Stimulated activated CD4-positive, alpha-beta T cell treated with anti-CD3 and anti-CD28 coated beads, TNF-alpha, amount 100 ng/mL, for 24 hours (primary cell): Measurements from ENCODE around the gene P4HA1.

Experiments used
- DNase-seq, 3 experiments: peaks; one replicate each; pipeline ENCODE4 v3.0.0-alpha.2; 2020; ENCODE audit warnings: low read depth in 3 of 3

P4HA1 gene

DNA sequence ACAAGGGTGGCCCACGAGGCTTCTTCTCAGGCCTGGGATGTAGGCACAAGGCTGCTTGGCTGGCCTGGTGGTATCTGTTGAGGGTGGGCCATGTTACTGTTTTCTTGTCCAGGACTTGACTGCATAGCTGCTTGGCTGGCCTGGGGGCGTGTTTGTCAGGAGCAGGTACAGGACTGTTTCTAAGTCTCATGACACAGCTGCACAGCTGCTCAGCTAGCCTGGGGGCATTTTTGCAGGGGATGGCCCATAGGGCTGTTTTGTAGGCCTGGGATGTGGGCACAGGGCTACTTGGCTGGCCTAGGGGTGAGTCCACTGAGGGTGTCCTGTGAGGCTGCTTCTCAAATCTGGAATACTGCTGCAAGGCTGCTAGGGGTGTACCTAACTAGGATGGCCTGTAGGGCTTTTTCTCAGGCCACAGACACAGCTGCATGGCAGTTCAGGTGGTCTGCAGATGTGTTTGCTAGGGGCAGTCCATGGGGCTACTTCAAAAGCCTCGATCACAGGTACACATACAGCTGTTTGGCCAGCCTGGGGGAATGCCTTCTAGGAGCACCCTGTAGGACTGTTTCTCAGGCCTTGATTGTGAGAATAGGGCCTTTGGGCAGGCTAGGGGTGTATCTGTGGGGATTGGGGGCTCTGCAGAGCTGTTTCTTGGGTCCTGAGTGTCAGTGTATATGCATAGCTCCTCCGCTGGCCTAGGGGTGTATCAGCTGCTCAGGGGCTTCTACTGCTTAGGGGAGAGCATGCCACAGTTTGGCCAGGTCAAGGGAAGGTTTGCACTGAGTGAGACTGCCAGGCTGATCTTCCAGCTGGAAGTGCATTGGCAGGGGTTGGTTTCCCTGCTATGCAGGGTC is 115.4 kb downstream of the P4HA1 start:
- DNase-seq = no peak

DNA sequence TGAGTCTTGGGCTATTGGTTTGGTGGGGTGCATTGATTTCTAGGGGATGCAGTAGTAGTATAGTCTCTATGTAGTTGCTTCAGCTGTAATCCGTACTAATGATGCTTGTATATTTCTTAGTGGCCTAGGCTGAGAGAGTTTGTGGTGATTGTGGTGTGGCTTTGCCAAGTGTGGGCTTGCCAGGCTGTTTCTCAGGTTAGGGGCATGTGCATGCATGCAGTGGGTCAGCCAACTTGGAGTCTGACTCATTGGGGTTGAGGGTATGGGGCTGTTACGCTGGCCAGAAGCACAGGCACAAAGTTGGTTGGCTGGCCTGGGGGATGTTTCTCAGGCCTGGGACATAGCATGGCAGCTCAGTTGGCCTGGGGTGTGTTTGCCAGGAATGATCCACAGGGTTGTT is 116.3 kb downstream of the P4HA1 start:
- DNase-seq = no peak

DNA sequence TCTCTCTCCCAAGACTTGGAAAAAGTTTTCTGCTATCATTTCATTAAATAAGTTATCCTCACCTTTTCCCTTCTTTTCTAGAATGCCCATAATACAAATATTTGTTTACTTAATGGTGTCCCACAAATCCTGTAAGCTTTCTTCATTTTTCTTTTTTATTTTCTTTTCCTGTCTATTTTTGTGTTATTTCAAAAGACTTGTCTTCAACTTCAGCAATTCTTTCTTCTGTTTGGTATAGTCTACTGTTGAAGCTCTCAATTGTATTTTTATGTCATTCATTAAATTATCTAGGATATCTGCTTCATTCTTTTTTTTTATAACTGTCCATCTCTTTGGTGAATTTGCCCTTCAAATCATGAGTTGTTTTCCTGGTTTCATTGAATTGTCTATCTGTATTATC is 117.0 kb downstream of the P4HA1 start:
- DNase-seq = no peak

DNA sequence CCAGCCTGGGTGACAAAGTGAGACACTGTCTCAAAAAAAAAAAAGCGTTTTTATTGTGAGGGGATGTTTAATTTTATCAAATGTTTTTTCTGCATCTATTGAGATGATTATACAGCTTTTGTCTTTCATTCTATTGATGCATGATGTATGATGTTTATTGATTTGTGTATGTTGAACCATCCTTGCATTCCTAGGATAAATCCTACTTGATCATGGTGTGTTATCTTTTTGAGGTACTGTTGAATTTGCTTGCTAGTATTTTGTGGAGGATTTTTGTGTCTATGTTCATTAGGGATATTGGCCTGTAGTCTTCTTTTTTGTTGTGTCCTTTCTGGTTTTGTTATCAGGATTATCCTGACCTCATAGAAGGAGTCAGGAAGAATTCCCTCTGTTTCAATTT is 119.8 kb downstream of the P4HA1 start:
- DNase-seq = no peak
